HG03097 (cell line): ENCODE results near the gene MEF2C.

Experiments used
- ATAC-seq: cut with Tn5 transposase; IDR thresholded peaks from one replicate; pipeline ENCODE4 v1.9.1; 2021; ENCODE audit not compliant: unreplicated experiment, low FRiP score

The MEF2C gene

GRCh38 chr5:88889189-88890069 is 6.4 kb upstream of the MEF2C start:
- no peak for ATAC-seq

GRCh38 chr5:88888848-88889188 is 5.8 kb upstream of the MEF2C start:
- ATAC-seq: no peak

- no peak for ATAC-seq
Observed at GRCh38 chr5:88888291-88888690, 5.3 kb upstream of the MEF2C start.

GRCh38 chr5:88887342-88887741 is 4.4 kb upstream of the MEF2C start:
- no peak for ATAC-seq

DNA sequence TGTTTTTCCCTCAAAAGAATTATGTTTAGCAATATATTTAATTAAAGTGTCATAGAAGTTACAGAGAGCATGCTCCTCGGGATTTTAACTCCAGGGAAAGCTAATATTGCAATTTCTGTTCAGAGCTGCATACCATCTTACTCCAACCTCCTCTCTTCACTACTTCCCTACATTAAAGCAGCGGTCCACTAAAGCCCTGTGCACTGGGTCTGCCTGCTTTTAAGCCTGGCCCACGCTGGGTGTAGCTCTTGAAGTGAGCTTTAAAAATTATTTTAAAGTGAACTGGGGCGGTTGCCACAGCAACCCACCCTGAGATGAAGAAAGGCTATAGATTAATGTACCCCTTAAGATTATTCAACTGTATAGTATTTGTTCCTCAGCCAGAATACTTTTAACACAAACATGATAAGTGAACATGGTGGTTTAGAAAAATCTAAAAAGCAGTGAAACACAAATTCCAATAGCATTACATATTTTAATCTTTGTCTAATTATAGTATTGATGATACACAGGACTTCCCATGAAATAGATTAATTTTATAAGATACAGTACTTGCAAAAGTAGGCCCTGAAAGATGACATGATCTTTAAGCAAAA is 3.9 kb upstream of the MEF2C start:
- ATAC-seq: no peak

GRCh38 chr5:88886252-88886651 is 3.3 kb upstream of the MEF2C start:
- no peak for ATAC-seq

GRCh38 chr5:88885002-88885401 is 2.0 kb upstream of the MEF2C start:
- ATAC-seq: no peak

DNA sequence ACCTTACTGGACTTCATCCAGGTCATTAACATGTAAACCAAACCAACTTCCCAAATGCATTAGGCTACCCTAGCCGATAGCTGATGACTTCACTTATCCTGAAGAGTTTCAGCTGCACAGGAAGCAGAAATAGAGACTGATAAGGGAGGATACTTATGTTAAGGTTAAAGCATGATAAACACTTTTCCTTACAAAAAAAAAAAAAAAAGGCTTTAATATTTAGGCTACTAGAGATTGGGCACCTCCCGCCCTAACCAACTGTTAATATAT is 1.6 kb upstream of the MEF2C start:
- ATAC-seq: no peak

- peak; percentile 24 for ATAC-seq
Observed at GRCh38 chr5:88883836-88884607, 1.0 kb upstream of the MEF2C start.

DNA sequence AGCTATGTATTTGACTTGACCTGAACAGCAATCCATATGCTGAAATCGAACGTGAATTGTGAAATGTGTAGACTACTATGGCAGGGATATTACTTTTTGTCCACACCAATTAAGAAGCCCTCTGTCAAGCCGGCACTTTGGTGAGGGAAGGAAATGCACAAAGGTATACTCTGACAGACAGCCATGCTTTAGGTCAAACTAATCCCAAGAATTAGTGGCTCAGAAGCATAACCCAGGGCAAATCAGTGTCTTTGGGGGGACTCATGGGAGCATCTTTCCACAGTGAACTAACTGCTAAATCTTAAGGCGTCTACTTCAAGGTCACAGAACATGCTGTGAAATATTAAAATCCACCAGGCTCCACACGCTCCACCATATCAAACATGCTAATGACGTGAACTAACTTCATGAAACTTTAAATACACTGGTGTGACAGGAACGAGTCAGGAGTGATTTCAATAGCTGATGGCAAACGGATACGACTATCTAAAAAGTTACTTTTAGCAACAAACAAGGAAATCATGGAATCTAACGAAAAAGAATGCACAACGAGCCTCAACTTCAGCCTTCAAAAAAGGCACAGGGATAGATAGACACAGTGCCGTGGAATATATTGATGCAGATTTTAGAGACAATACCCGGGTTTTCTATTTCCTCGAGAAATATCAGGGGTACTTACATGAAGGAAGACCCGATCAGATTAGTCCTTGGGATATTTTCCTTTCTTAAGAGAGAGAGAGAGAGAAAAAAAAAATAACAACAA is 527 bp downstream of the MEF2C start:
- no peak for ATAC-seq

DNA sequence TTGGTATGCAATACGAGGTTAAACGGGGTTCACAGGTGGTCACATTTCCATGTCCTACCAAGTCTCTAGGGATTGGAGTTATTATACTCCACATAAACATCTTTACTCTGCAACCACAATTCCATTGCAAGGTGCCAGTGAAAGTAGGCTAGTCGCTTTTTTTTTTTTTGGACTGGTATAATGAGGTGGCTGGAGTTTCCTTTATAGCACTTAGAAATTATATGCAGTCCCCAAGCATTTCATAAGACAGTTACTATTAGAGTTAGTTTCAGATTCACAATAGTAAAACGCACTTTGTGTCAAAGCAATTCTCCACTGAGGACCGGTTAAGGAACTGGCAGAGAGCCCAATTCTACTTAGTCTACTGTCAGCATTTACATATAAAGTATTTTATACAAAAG is 1.4 kb downstream of the MEF2C start:
- ATAC-seq: no peak

GRCh38 chr5:88880201-88880600 is 2.8 kb downstream of the MEF2C start:
- no peak for ATAC-seq

- no peak for ATAC-seq
Observed at GRCh38 chr5:88879724-88880123, 3.3 kb downstream of the MEF2C start.

DNA sequence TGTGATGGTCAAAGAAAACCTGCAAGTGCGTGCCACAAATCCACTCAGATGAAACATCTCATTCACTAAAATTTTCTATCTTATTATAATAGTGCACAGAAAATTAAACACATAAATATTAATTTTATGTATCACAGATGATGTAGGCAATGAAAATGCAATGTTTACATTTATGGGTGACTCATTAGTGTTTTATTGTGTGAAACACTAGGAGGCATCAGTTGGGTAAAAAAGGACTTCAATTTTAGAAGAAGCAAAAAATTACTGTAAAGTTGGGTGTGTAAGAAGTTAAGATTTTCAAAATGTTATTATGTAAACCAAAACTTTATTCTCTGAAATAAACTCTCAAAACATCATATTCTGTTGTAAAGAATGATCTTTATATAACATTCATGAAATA is 4.0 kb downstream of the MEF2C start:
- ATAC-seq: no peak

GRCh38 chr5:88877826-88878225 is 5.2 kb downstream of the MEF2C start:
- no peak for ATAC-seq

- no peak for ATAC-seq
Observed at GRCh38 chr5:88876714-88877113, 6.3 kb downstream of the MEF2C start.

DNA sequence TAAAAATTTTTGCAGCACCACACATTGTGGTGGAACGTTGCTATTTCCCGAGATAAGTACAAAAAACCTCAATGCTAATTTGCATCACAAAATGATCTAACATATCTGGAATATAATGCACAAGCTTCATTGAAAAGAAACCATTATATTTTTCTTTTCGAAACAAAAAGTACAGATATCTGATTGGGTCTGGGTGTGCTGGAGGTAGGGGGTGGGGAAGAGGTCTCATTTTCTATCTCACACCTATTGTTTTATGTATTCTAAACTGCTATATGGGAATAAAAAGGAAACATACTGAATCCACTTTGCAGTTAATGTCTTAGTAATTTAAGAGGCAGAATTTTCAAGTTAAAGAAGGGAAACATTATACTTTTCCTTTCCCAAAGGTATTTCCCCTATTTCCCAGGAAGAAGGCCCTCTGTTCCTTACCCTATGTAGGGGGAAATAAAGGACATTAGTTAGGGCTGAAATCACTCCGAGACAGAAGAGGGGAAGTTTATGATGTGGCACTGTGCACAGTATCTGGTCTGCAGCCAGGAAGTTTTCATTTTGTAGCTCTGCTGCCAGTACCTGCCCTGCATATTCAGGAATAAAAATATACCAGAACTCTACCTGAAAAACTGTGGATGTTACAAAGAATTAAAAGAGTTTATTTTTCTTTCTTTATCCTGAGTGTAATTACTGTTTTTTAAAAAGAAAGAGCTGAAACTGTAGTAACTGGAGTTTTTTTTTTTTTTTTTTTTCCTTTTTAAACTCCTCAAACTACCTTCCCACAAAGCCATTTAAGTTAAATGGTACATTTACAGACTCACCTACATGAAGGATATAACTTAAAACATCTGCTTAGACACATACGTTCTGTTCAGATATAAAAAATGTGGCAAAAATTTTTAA is 7.4 kb downstream of the MEF2C start:
- no peak for ATAC-seq

DNA sequence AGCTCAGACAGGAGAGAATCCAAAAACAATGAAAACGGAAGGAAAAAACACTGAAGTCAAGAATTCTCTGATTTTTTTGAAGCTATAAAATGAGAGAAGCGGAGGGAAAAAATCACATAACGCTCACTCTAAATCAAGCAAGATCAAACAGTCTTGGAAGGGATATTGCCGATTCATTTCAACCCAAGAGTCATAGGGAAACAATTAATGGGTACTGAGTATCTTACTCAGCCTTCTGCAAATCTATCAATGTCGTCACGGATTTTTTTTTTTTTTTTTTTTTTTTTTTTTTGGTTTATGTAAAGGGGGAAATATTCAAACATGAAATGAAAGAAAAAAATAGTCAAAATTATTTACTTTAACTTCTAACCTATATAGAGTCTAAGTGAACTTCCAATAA is 9.5 kb downstream of the MEF2C start:
- no peak for ATAC-seq

GRCh38 chr5:88872971-88873370 is 10.0 kb downstream of the MEF2C start:
- no peak for ATAC-seq

DNA sequence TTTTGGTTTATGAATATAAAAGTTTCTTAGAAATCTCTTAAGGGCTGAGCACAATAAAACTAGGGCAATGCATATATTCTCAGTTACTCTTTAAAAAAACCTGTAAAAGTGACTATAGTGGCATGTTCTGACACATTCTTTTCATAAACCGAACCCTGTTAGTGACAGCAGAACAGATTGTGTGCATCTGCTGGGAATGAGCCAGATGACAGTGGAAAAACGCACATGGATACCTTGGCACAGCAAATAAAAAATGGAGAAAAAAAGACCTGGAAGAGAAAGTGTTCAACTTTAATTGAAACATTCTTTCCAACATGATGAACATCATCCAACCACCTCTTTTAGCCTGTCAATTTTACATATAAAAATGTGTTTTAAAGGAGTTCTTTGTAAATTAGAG is 12.7 kb downstream of the MEF2C start:
- ATAC-seq: no peak
